ENCODE results near the gene SETSIP.
A peak's percentile ranks its signal among the peaks of the same experiment; 100 is the strongest.

- TF ChIP-seq CTCF (IDR thresholded peaks at IDR 0.05) = peak in 1 of 6 experiments; percentile 16
- peak in 3 of 4 donors; percentile 19 to 73 (median 48) for TF ChIP-seq POLR2A (IDR thresholded peaks at IDR 0.05)
These were observed 5.1 kb upstream of the SETSIP start, which contains the start of gene BTBD8 for GRCh38 chr1:92080128-92080985.
